HG02798 (cell line): ENCODE results near the gene CHST3.
"Not testable (repeated sequence)": the region's sequence is repeated elsewhere in the genome, so short reads cannot be mapped to it uniquely, and the experiment has no call there.

Source experiments
- ATAC-seq: cut with Tn5 transposase; IDR thresholded peaks from one replicate; pipeline ENCODE4 v1.9.1; 2021; ENCODE audit warnings: mild to moderate bottlenecking; ENCODE audit not compliant: unreplicated experiment, poor library complexity

Gene CHST3

GRCh38 chr10:71972746-71973695, 8.8 kb downstream of the CHST3 start:
- ATAC-seq = no peak

- peak; percentile 14 for ATAC-seq
Observed at GRCh38 chr10:71973777-71974488, 9.7 kb downstream of the CHST3 start.

- ATAC-seq = peak; percentile 61
Observed at GRCh38 chr10:71974489-71975021, 10.4 kb downstream of the CHST3 start.

GRCh38 chr10:71975087-71975870, 11.1 kb downstream of the CHST3 start:
- ATAC-seq = no peak

- ATAC-seq = no peak
Observed at GRCh38 chr10:71975871-71976725, 11.9 kb downstream of the CHST3 start.

GRCh38 chr10:71977614-71977903, 13.4 kb downstream of the CHST3 start:
- not testable (repeated sequence) for ATAC-seq

- no peak for ATAC-seq
Observed at GRCh38 chr10:71978476-71978875, 14.3 kb downstream of the CHST3 start.

GRCh38 chr10:71978988-71979691, 14.9 kb downstream of the CHST3 start:
- no peak for ATAC-seq

GRCh38 chr10:71979692-71980062, 15.5 kb downstream of the CHST3 start:
- ATAC-seq = no peak

GRCh38 chr10:71980181-71981014, 16.2 kb downstream of the CHST3 start:
- ATAC-seq = no peak

GRCh38 chr10:71981015-71981875, 17.1 kb downstream of the CHST3 start:
- ATAC-seq = no peak

GRCh38 chr10:71981876-71982230, 17.7 kb downstream of the CHST3 start:
- no peak for ATAC-seq

GRCh38 chr10:71982269-71983178, 18.3 kb downstream of the CHST3 start:
- no peak for ATAC-seq

GRCh38 chr10:71984126-71984808, 20.1 kb downstream of the CHST3 start:
- ATAC-seq = no peak

GRCh38 chr10:71984809-71985388, 20.7 kb downstream of the CHST3 start:
- no peak for ATAC-seq
